ENCODE data around the gene GPX6. TPM values are rescaled to one million over a fixed set of nuclear protein-coding genes. Genes with fewer than 3 reads are reported as not detected.

The GPX6 gene
- total RNA-seq, 1 experiment from 2014 or later: not detected

- Histone ChIP-seq H4K91ac (ENCODE audit: insufficient read length, low read depth, low read length) (no peak overlapping the region), H2AFZ (ENCODE audit: low read length) (no peak overlapping the region), H3K79me2 (ENCODE audit: insufficient read depth, low read length) (no peaks in the 10 kb centered on the region), H3K27ac (ENCODE audit: insufficient read length, low read depth, low read length) (no peak overlapping the region), H2AK5ac (ENCODE audit: insufficient read length, low read length) (no peak overlapping the region), H3K4ac (ENCODE audit: low read depth, low read length) (no peak overlapping the region), H3K9me3 (ENCODE audit: control insufficient read depth, low read depth, low read length) (no peaks in the 10 kb centered on the region), H3K4me1 (ENCODE audit: insufficient read depth, low read length) (no peaks in the 10 kb centered on the region), H3K18ac (ENCODE audit: insufficient read length, low read depth, low read length) (no peak overlapping the region), H3K14ac (ENCODE audit: insufficient read depth, low read length) (no peak overlapping the region), H2BK5ac (ENCODE audit: insufficient read length, low read length) (no peak overlapping the region), H3K4me2 (ENCODE audit: insufficient read depth, insufficient read length, low read length) (no peak overlapping the region), H3K56ac (ENCODE audit: insufficient read length, low read depth, low read length) (no peak overlapping the region), H2BK15ac (ENCODE audit: low read depth, low read length) (no peak overlapping the region), H2BK120ac (ENCODE audit: low read depth, low read length, poor library complexity, severe bottlenecking) (no peak overlapping the region), H3K79me1 (ENCODE audit: insufficient read depth, low read depth, low read length, poor library complexity, severe bottlenecking) (no peaks in the 10 kb centered on the region), H2BK12ac (ENCODE audit: insufficient read length, low read depth, low read length) (no peak overlapping the region), H4K8ac (replicated peaks; ENCODE audit: insufficient read length, low read depth, low read length) (no peak overlapping the region), H4K20me1 (ENCODE audit: control insufficient read depth, insufficient read depth, insufficient read length) (no peaks in the 10 kb centered on the region), H3K9ac (ENCODE audit: extremely low read depth, insufficient read length, low read length) (no peak overlapping the region), H3K23me2 (ENCODE audit: insufficient read length, low read depth, low read length, poor library complexity, severe bottlenecking) (peaks cover 9% of the 10 kb centered on the region), H3T11ph (ENCODE audit: low read length) (no peak overlapping the region), H4K5ac (ENCODE audit: insufficient read length, low read depth, low read length) (no peak overlapping the region), H2BK20ac (ENCODE audit: low read depth, low read length, poor library complexity, severe bottlenecking) (no peak overlapping the region), H3K23ac (ENCODE audit: insufficient read length, low read depth, low read length) (no peak overlapping the region), H3K27me3 (ENCODE audit: insufficient read depth, low read length) (no peaks in the 10 kb centered on the region)
- no peak overlapping the region for H3K27ac Mint-ChIP-seq
- DNase-seq: no peak
- no CpG with 5 or more reads among the region's 2 CpGs for WGBS (ENCODE audit: extremely low coverage, insufficient read length, low lambda C conversion rate)
- peaks cover 30% of the 10 kb centered on the region in 2 experiments for H3K4me1 Mint-ChIP-seq
- no peak overlapping the region for H3K4me3 Mint-ChIP-seq
- peaks cover 5% of the 10 kb centered on the region for H3K27me3 Mint-ChIP-seq (ENCODE audit: low read depth)
- H3K36me3 Mint-ChIP-seq (ENCODE audit: insufficient read depth in 1 of 3, low read depth in 3 of 3): no peaks in the 10 kb centered on the region; a peak in 1 of 7 replicates
- no peak for TF ChIP-seq CTCF (conservative IDR thresholded peaks at IDR 0.05)
- H3K9me3 Mint-ChIP-seq: no peaks in the 10 kb centered on the region; a peak in 1 of 5 replicates
Measured at GRCh38 chr6:28534875-28535274, 19.3 kb upstream of the GPX6 start.

Data from H9 (cell line).